GM21619 (cell line): ENCODE measurements around the gene ABR.

Experiments
- ATAC-seq: cut with Tn5 transposase; IDR thresholded peaks from one replicate; pipeline ENCODE4 v1.9.1; 2021; ENCODE audit not compliant: unreplicated experiment

Gene ABR

DNA sequence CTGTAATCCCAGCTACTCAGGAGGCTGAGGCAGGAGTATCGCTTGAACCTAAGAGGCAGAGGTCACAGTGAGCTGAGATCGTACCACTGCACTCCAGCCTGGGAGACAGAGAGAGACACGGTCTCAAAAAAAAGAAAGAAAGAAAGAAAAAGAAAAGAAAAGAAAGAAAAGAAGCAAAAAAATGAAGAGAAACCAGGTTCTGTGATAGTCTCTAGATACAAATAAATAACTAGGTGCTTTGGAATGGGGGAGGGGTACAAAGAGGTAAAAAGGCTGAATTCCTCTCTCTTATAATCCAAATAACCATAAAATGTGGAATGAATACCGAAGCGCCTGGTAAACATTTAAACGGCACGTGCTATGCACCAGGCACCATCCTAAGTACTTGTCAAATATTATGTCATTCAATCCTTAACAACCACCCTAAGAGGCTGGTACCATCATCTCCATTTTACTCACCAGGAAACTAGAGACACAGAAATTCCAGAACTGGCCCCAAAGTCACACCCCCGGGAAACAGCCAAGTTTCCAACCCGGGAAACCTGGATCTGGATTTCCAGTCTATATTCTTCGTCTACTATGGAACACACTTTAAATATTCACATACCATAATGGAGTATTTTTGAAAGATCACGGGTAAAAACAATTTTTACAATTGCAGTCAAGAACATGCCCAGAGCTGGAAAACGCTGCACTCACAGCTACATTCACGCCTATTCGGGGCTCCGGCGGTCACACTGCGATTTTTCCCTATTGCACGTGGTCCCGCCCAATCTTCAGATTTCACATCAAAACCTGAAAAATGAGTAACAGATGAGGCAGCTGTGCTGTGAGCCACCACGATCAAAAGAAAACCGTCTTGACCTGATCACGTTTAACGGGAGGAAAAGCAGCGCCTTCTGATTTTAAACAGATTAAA is 210.7 kb downstream of the ABR start:
- ATAC-seq, result no peak

DNA sequence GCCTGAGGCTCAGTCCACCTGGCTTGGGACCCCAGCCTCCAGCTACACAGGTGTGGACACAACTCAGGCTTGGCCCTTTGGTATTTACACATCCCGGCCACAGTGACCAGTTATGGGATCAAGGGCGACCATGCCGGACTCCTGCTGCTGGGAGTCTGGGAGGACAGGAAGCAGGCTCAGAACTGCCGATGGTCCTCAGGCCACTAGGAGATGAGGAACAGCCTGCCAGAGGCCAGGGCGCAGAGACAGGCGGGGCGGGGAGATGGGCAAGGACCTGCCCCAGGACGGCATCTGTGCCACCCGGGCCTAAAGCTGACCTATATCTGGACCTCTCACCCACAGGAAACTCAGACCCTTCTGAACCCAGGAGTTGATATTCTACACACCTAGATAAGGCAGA is 212.7 kb downstream of the ABR start:
- no peak for ATAC-seq

DNA sequence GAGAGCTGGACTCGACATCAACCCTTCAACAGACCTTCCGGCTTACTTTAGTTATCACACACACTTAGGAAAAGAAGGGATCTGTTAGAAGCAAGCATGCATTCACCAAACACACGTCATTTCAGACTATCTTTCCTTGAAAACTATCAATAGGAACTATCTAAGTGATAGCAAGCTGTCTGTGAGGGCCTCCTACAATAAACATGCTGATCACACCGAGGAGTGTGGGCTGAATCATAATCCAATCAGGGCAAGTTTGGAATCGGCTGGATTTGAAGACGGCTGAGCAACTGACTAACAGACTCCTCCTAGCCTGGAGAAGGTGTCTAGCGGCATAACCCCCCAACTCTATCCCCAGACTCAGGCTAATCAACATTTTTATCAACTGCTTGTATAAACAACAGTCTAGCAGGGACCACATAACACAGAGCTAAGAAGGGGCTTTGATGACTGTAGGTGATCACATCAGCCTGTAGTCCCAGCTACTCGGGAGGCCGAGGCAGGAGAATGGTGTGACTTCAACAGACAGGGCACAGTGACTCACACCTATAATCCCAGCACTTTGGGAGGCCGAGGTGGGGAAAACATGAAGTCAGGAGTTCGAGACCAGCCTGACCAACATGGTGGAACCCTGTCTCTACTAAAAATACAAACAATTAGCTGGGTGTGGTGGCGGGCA is 214.3 kb downstream of the ABR start:
- no peak for ATAC-seq

DNA sequence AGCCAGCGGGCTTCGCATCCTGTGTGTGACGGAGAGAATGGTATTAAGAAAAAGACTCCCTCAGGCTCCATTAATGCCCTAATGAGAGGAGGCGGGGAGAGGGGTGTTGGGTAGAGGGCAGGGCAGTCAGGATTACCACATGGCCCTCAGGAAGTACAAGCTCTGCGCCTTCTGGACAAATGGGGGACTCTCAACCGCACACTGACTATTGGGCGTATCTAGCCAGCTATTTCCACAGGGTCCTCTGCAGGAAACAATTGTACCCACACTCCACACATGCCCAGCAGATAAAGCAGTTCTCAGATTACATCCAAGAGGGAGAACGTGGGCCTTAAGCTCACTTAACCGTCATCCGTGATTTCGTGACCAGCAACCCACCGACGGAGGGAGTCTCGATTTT is 214.9 kb downstream of the ABR start:
- ATAC-seq, result no peak

DNA sequence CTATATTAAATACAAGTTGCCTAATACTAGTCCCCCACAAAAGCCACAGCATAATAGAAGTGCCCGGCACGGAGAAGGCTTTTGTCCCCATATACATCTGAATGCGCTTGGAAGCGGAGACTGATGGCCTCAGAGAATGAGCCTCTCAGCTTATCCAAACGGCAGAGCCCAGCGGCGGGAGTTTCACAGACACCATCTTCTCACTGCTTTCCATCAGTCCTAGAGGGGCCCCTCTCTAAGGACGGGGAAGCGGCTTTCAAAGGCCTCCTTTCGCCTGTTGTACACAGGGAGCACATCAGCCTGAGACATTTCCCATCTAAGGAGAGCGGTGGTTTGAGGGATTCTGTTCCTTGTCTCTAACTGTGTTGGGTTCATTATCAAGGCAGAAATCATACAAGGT is 217.1 kb downstream of the ABR start:
- no peak for ATAC-seq

DNA sequence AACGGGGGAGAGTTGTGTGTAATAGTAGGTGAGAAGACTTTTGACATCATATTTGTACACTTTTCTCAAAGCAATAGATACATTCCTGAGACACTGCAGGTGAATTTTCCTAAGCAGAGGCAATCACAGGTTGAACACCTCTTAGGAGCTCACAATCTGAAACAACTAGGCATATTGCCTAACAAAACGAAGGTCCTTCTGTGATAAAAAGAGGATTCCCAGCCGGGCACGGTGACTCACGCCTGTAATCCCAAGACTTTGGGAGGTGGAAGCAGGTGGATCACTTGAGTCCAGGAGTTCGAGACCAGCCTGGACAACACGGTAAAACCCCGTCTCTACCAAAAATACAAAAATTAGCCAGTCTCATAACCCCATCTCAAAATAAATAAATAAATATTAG is 217.6 kb downstream of the ABR start:
- ATAC-seq, result no peak

DNA sequence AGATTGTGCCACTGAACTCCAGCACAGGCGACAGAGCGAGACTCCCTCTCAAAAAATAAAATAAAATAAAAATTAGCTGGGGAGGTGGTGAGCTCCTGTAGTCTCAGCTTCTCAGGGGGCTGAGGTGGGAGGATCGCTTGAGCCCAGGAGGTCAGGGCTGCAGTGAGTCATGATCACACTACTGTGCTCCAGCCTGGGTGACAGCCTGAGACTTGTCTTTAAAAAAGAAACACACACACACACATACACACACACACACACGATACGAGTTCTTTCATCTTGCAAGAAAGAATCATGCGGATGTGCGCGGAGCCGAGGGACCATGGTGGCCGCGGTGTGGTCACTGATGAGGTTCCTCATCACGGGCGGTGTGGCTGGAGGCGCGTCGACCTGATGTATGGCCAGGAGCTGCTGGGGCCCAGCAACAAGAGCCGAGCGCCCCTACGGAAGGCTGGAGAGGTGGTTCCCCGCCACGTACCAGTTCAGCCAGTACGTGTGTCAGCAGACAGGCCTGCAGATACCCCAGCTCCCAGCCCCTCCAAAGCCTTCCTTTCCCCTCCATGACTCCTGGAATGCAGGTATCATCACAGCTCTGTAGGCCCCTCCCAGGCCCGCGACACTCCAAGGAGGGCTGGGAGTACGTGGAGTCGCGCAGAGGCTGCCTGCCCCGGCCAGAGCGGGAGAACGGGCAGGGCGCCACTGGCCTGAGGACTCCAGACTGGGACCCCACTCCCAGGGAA is 220.9 kb downstream of the ABR start:
- no peak for ATAC-seq

DNA sequence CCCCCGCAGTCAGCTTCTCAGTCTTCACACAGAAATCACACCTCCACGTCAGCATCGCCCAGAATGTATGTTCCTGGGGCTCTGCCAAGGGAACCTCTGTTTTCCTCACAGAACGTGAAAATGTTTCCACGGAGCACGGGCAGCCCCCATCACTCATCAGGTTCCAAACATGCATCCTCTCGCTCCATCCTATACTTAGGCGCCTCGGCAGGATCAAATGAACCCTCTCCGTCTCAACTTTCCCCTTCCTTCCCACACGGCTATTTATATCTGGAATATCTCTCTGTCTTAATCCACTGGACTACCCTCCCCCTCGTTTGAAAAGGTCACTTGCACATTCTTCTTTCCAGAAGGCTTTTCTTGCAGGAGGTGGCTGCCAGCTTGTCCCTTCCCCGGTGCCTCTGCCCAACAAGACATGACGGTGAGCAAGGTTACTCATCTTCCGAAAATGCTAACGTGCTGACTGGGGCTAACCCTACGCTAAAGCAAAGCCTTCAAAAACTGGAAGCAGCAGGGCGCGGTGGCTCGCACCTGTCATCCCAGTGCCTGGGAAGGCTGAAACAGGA is 221.8 kb downstream of the ABR start:
- no peak for ATAC-seq

DNA sequence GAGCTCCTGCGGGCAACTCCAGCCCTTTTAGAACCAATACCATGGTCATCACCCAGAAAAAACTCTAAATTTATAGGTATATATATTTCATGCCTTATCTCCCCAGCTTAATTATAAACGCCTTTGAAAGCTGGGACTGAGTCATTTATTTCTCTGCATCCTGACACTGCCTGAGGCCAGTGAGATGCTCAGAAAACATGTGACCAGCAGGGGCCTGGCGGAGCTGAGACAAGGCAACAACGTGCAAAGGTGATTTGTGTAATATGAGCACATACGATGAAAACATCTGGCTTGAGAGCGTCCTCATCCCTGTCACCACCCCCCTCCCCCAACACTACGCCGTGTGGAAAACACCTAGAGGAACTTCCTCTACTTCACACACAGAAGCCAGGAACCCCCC is 222.9 kb downstream of the ABR start:
- ATAC-seq, result no peak

DNA sequence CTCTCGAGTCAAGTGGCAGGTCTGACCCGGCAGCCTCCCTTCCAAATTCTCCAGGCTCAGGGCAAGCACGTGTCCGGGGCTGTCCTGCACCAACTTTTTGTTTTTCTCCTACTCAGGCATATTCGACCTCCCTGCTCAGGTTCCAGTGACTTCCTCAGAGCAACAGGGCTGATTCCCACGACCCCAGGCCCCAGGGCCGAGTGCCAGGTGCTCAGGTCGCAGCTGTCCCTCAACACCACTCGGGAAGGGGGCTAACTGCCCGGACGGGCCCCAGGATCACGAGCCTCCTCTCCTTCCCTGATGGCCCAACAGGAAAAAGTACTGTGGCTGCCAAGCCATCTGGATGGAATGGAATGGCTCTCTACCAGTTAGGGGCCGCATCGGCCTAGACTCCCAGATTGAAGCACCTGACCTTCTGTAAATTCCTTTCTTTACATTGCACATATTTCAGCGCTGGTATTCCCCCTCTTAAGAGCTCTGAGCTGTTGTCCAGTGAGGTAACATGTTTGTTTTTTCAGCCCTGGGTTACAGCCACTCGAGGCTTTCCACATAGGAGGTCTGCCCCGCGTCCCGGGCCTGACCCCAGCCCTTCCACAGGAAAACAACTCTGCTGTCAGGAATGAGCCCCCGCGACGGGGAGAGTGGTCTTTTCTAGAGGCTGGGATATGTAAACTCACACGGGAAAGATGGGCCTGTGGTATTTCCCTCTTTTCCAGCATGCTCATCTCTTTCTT is 225.2 kb downstream of the ABR start:
- ATAC-seq, result no peak

DNA sequence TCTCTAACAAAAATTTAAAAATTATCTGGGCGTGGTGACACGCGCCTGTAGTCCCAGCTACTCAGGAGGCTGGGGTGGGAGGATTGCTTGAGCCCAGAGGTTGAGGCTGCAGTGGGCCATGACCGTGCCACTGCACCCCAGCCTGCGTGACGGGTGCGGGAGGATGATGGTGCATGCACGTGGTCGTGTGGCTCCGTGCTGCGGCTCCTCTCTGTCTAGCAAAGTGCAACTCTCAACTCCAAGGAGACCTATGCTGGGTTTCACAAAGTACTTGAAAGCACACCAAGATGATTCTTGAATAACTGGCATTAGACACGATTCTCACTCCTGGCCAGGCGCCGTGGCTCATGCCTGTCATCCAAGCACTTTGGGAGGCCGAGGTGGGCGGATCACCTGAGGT is 226.0 kb downstream of the ABR start:
- no peak for ATAC-seq
